GM19468 (cell line): ENCODE data around the gene CEP112.

Experiments used
- ATAC-seq: cut with Tn5 transposase; IDR thresholded peaks from one replicate; pipeline ENCODE4 v1.9.1; 2021; ENCODE audit warnings: mild to moderate bottlenecking, moderate library complexity, moderate number of reproducible peaks; ENCODE audit not compliant: unreplicated experiment; ENCODE audit errors: extremely low read depth

CEP112 gene

GRCh38 chr17:65674246-65675045, 517.5 kb downstream of the CEP112 start:
- no peak for ATAC-seq

DNA sequence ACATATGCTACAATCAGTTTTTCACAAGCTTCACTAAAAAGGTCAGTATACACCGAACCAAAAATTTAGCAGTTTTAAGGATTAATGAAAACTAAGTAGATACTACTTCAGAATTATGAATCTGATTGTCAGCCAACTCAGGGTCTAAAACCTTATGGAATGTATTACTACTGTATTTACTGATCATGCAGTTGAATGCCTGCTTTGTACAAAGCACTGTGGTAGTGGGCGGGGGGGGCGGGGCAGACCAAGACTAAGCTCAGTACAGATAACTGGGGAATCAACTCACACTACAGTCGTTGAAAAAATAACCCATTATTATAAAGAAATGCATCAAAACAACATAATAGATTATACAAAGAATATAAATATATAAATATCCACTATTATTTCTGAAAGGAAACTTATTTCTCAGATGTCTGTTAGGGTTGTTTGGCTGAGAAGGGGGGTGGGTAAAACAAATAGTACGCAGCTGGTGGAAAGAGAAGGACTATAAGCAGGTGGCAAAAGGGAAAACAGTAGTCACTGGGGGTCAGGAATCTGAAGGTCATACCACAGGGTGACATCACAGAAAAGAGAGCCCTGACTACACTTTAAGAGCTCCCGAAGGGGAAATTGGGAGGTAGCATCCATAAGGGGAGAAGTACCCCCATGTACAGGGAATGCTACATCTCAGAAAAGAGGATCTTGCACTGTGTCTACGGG, 521.1 kb downstream of the CEP112 start:
- ATAC-seq, result no peak

- ATAC-seq, result no peak
These were observed 523.7 kb downstream of the CEP112 start for GRCh38 chr17:65668211-65668610.

DNA sequence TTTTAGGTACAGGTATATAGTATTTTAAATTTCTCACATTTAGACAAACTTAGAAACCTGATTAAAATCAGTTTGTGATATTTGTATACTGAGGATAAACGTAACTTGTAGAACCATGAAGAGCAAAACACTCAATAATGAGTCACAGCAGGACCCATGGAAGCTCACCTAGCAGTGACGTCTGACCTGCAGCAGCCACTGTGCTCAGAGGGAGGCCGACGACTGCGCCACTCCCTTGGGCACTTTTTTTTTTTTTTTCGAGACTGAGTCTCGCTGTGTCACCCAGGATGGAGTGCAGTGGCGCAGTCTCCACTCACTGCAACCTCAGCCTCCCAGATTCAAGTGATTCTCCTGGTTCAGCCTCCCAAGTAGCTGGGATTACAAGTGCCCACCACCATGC, 524.3 kb downstream of the CEP112 start:
- no peak for ATAC-seq

DNA sequence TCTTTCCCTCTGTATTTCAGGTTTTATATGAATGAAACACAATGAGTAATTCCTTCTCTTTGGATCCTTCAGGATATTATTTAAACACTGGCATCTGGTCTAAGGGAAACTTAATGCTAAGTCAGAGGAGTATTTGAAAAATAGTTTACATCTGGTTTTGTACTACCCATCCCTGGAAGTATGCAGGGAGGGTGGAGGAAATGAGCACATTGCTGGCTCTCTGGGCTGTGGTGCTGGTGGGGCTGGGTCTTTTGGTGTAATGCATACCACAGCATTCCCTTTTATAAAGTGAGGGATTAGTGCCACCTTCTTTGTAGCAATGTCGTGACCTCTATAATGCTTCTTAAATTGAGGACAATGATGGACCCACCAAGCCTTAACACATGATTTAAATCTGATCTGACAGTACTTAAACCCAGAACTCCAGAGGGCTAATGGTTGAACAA, 525.0 kb downstream of the CEP112 start:
- no peak for ATAC-seq

DNA sequence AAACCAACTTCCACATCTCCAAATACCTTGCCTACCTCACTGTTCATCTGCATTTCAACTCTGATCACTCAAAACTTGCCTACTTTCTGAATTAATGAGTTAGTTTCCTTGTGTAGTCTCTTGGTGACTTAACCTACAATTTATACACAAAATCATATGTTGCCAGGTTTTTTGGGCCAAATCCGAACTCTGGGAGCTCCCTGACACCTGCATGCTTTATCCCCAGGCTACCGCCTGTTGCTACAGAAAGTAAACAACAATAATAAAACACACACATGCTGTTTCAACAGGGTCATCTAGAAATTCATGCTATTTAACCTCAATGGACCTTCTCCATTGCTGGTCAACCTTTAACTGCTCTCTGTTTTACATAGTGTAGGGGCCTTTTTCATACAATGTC, 526.0 kb downstream of the CEP112 start:
- no peak for ATAC-seq

GRCh38 chr17:65664696-65665095, 527.2 kb downstream of the CEP112 start:
- no peak for ATAC-seq

DNA sequence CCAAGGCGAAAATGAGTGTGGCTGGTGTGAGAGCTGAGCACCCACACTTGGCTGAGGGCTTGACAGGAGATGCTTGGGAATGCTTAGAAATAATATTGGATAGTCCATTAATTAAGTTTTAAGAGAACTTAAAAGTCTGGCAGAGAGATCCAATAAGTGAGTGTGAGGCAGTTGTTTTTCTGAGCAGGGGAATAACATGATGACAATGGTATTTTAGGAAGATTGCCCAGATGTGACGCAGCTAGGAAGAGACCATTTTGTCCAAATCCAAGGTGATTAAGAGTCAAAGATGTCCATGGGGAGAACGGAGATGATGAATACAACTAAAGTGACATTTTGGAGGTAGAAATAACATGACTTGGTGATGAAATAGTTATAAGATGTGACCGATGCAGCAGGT, 527.7 kb downstream of the CEP112 start:
- ATAC-seq, result no peak

- ATAC-seq, result no peak
These were observed 529.7 kb downstream of the CEP112 start for GRCh38 chr17:65662196-65662595.

DNA sequence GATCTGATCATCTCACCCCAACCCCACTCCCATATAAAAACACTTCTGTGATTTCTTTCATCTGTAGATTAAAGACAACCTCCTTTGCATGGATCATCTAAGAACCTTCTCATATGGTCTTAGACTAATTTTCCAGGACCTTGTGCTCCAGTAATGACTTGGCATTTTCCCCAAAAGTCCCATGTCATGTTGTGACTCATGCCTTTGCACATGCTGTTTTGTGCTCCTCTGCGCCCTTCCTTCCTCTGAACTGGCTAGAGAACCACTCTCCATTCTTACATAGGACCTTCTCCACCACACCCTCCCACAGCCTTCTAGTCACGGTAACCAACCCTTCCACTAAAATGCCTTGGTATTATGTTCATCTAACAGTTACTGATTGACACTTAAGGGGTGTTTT, 531.0 kb downstream of the CEP112 start:
- ATAC-seq, result no peak

GRCh38 chr17:65660078-65660477, 531.9 kb downstream of the CEP112 start:
- no peak for ATAC-seq

GRCh38 chr17:65659512-65659911, 532.4 kb downstream of the CEP112 start:
- ATAC-seq, result no peak

DNA sequence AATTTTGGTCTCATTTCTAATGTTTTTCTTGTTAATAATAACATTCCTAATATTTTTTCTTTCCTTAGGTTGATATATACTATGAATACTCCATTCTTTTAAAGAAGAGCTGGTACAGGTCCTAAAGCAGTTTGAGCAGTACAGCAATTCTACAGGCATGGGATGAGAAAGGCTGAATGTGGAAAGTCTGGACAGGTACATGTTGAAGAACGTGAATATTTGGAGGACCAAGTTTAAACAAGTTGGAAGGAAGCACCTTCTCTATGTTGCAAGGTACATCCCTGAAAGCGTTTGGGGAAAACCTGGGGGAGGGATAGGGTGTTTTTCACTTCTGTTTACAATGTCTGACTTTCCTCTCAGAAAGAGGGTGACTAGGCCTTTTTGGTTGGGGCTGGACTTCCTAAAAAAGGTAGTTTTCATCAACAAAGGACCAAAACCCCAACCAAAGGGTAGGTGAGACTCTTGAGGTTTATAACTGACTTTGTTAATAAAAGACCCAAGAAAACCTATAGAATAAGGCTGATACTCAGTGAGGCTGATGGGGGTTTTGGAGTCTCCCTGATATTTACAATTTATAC, 534.6 kb downstream of the CEP112 start:
- no peak for ATAC-seq

DNA sequence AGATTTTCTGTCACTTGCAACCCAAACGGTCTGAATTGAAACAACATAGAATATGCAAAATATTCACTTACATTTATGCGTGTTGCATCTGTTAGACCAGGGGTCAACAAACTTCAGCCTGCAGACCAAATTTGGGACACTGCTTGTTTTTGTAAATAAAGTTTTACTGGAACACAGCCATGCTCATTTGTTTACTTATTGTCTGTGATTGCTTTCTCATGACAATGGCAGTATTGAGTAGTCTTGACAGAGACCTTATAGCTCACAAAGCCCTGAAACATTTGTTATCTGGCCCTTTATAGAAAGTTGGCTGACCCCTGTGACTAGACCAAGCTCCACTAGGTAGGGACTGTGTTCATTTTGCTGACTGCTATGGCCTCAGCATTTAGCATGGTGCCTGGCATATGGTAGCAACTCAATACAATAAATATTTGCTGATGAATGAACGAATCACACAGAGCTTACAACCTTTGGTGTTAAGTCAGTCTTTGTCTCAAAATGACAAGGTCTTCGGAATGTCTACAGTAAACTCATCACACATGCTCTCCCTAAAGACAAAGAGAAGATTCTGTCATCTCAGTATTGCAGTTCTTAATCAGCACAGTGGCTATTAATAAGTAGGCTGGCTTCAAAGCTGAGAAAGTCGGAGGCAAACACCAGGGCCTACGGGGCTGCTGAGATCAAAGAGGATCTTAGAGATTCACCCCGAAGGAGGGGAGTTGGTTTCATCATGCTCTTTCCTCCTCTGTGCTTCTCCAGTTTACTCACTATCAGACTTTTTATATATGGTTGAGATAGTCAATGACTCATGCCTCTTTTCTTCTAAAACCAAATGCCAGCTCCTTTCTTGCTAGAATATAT, 535.3 kb downstream of the CEP112 start:
- ATAC-seq, result no peak

- ATAC-seq, result no peak
These were observed 536.2 kb downstream of the CEP112 start for GRCh38 chr17:65655706-65656105.

DNA sequence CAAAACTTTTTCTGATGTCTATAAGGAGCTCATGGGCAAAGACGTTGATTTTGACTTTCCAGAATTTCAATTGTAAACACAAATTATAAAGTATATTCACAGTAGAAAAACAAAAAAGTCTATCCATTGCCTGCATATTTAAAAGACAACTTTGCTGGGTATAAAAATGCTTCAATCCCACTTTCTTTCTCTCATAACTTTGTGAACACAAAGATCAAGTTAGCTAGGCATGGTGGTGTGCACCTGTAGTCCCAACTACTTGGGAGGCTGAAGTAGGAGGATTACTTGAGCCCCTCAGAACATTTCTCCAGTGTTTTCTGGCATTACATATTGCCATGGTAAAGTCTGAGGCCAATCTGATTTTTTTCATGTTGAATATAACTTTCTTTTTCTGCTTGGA, 547.4 kb downstream of the CEP112 start:
- no peak for ATAC-seq

GRCh38 chr17:65638221-65638975, 553.5 kb downstream of the CEP112 start:
- no peak for ATAC-seq

DNA sequence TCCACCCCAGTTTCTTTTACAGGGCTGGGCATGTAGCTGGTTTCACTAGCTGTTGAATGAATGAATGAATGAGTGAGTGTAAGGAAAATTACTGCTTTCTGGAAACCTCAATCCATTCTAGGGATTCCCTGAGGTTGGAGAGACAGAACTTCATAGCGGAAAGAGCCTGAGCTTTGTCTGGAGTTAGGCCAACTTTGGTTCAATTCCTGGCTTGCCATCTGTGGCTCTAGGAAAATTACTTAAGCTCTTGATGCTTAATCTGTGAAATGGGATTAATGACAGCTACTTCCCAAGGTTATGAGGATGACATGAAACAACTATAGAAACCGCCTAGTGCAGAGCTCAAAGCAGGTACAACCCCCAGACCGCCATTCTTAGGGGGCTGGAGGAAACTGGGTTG, 554.1 kb downstream of the CEP112 start:
- ATAC-seq, result no peak

DNA sequence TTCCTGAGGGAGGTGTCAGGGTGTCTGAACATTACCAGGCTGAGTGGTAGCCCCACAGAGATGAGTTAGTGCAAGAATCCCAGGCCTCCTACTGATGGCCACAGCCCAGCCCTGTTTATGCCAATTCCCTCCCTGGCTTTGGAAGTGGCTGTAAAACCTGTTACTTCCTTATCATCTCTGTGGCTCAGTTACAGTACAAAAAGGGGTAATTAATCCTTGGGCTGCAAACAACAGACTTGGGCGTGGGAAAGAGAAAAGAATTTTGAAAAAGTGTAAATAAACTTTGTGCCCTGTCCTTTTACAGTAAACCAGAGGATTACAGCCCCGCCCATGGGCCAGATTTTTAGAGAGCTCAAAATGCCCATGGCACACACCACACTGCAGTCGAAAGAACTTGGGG, 557.4 kb downstream of the CEP112 start:
- ATAC-seq, result no peak

- no peak for ATAC-seq
These were observed 557.9 kb downstream of the CEP112 start for GRCh38 chr17:65633988-65634387.
